ENCODE data around the gene SERPINB8.

Gene SERPINB8

GRCh38 chr18:63965716-63966330 is 4.1 kb upstream of the SERPINB8 start:
- DNase-seq: no peak

GRCh38 chr18:63970809-63971205 is 926 bp downstream of the SERPINB8 start:
- DNase-seq: peak; percentile 96

DNA sequence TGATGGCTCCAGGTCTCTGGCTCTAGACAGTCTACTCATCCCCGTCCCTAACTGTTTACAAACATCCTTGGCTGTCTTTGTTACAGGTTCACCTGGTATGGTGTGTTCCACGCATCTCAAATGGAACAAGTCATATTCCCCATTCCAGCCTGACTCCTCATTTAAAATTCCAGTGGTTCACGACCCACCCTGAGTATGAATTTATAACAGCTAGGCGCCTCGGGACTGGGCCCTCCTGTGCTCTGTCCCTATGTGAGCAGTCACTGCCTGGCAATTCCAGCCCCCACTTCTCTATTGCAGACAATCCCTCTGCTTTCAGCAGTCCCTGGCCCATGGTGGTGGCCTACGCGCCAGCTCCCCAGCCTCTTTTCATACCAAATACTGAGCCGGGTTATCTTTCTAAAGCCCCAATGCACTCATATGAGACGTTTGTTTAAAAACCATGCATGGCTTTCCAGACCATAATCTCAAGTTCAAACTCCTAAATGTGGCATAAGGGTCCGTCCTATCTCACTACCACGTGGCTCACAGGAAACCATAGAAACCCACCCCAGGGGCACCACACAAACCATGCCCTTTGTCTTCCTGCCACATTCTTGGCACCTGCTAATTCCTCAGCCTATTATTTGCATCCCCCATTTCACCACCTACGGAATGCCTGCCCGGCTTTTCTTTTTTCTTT is 1.6 kb downstream of the SERPINB8 start:
- DNase-seq: peak; percentile 85

GRCh38 chr18:63972002-63972376 is 2.1 kb downstream of the SERPINB8 start:
- peak; percentile 72 for DNase-seq

GRCh38 chr18:63974991-63975390 is 5.1 kb downstream of the SERPINB8 start:
- DNase-seq: peak; percentile 42

GRCh38 chr18:63975628-63976027 is 5.7 kb downstream of the SERPINB8 start:
- no peak for DNase-seq

DNA sequence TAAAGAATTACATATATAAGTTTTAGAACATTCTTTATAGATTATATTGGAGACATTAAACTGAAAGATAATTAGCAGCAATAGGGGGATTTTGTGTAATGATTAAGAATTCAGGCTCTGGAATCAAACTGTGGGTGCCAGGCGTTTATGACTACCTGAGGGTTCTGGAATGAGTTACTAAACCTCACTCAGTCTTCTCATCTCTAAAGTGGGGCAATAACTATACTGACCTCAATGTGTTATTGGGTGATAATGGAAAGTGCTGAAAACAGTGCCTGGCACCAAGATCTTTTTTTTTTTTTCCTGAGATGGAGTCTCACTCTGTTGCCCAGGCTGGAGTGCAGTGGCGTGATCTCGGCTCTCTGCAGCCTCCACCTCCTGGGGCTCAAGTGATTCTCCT is 7.2 kb downstream of the SERPINB8 start:
- no peak for DNase-seq

GRCh38 chr18:63979409-63979920 is 9.6 kb downstream of the SERPINB8 start:
- peak; percentile 76 for DNase-seq

DNA sequence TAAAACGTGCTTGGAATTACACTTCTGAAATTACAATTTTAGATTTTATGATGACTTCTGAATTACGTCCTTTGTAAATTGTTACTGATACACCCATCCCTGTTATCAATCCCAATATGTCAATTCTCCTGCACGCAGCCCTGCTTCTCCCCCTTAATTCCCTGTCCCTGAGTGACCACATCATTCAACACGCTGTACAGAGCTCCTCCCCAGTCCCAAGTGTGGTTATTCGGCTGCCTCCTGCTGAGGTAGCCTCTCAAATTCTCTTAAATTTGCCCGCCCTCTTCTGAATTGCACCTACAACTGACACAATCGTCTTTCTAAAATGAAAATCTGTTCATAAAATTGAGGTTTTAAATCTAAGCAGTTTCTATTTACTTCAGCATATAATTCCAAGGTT is 10.1 kb downstream of the SERPINB8 start:
- DNase-seq: no peak

DNA sequence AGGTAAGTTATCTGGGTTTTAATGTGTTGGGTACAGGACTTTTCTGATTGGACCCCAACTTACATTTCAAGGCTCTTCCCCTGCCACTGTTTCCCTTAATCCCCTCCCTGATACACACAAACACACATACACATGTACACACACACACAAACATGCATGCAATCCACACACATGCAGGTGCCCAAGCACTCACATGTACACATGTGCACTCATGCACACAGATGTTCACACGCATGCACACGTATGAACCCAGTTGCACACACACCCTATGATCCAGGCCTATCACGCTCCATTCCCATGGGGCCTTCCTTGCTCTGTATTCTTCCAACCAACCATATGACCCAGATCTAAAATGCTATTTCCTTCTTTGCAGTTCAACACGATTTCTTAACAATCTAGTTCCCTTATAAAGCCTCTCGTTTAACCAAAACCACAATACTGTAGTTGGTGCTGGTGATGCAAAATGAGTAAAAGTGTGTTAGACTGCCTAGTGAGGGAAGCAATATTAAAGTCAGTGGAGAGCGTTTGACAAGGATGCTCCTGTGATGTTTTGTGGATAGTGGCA is 11.1 kb downstream of the SERPINB8 start:
- no peak for DNase-seq

DNA sequence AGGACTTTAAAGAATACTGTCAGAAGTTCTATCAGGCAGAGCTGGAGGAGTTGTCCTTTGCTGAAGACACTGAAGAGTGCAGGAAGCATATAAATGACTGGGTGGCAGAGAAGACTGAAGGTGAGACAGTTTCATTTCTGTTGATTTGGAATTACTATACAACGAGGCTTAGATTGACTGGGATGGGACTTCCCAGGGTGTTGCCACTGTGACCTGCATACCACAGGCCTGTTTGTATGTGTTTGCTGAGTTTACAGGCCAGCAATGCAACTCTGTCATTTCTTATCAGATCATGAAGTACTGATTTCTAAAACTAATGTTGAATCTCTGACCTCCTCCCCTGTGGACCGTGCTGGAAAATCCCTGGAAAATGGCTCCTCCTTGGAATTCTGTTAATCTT is 11.8 kb downstream of the SERPINB8 start:
- no peak for DNase-seq

DNA sequence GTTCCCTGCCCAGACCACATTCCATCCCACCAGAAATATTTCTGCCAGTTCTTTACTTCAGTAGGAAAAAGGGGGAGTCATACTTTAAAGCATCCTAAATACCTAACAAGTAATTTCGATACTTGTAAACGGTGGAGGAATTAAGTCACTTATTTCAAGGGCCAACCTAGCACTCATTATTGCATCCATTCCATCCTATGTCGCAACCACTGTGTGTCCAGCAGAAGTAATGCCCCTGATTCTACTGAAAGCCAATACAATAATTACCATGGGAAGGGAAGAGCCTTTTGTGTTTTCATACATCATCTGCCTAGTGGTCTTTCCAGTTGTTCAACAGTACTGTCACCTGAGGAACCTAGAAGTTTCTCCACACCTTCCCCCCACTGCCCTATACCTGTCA is 12.5 kb downstream of the SERPINB8 start:
- no peak for DNase-seq

DNA sequence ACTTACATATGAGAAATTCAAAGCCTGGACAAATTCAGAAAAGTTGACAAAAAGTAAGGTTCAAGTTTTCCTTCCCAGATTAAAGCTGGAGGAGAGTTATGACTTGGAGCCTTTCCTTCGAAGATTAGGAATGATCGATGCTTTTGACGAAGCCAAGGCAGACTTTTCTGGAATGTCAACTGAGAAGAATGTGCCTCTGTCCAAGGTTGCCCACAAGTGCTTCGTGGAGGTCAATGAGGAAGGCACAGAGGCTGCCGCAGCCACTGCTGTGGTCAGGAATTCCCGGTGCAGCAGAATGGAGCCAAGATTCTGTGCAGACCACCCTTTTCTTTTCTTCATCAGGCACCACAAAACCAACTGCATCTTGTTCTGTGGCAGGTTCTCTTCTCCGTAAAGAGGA is 17.0 kb downstream of the SERPINB8 start:
- no peak for DNase-seq

DNA sequence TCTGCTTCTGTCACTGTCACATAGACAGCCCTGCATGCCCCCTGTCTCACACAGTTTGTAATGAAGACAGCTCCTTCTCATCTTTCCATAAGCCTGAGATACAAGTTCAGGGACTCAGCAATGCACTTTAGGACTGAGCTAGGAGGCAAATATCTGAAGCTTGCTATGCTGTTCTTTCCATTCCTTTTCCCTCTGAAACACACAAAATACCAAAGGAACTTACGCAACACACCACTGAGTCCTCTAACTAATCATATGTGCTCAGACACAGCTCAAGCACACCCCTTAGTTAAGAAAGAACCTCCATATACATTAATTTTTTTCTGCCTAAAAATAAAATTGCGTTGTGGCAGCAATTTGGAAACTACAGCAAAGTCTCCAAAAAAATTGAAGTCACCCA is 17.9 kb downstream of the SERPINB8 start:
- DNase-seq: no peak

DNA sequence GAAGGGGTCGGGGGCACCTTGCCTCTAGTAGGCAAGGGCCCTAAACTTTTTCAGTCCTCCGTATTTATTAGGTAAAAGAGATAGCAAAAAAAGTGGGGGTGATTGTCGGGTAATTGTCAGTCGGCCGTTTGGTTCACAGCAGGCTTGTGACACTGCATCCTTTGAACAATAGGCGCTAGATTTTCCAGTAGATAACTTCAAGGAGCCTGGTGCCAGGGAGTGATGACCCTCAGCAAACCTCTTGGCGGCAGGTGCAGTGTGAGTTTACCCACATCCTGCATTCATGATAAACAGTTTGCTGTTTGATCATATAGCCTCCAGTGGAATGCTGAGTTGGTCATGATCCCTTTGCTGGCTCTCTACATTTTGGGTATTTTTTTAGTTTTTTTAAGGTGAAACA is 22.9 kb downstream of the SERPINB8 start:
- no peak for DNase-seq

GRCh38 chr18:63994783-63995399 is 25.0 kb downstream of the SERPINB8 start:
- peak; percentile 25 for DNase-seq

GRCh38 chr18:63997041-63997440 is 27.2 kb downstream of the SERPINB8 start:
- no peak for DNase-seq

DNA sequence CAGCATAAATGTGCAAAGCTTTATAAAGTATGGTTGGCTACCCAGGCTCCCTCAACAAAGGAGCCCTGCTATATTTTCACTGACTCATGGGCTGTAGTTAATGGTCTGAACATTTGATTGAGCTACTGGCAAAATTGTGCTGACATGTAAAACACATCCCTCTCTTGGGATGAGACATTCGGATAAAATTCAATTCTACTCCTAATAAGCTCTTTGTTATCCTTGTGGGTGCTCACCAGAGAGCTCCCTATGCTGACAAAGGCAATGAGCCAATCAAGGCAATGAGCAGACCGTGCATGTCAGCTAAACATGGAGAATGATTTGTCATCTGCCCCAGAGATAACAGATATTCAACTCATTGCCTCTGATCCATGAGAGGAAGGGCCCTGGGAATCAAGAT is 27.7 kb downstream of the SERPINB8 start:
- DNase-seq: no peak

- DNase-seq: peak; percentile 96
Observed at GRCh38 chr18:63999871-64000270, 30.0 kb downstream of the SERPINB8 start.

GRCh38 chr18:64002581-64002980 is 32.7 kb downstream of the SERPINB8 start:
- no peak for DNase-seq

GRCh38 chr18:64009305-64009704 is 39.4 kb downstream of the SERPINB8 start:
- peak; percentile 15 for DNase-seq

DNA sequence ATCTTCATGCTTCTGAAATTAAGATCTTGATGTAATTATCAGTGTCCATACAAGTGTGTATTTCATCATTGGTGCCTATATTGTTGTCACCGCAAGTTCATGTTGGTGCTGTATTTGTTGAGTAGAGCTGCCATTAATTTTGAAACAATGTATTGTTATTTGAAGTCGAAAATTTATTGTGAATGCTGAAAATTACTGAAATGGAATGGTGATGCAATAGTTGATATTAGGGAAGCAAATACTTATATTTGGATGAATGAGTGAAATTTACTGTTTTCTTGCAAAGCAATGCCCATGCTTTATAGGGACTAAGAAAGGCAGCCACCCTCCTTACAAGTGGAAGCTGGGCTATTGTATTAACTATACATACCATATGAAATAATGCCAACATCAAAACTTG is 41.6 kb downstream of the SERPINB8 start:
- no peak for DNase-seq

DNA sequence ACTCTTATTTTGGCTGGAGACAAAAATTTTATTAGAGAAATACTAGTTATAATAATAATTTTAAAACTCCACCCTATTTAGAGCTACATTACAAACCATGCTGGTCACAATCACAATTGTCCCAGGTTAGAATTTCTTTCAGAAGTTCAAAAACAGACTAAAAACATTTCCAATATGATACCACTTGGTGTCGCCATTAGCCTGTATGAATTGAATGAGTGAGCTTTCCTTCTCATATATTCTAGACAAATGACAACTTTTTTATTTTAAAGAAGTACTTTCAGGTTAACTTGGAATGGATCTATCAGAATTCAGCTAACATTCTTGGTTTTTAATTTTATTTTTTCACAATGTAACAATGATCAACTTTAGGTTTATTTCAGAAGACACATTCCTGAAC is 48.0 kb downstream of the SERPINB8 start:
- peak; percentile 67 for DNase-seq

Measured in NCI-H146 (cell line).